ENCODE data around the gene ABAT. TPM values are rescaled to one million over a fixed set of nuclear protein-coding genes. Genes with fewer than 3 reads are reported as not detected.
"Not testable (repeated sequence)": the region's sequence is repeated elsewhere in the genome, so short reads cannot be mapped to it uniquely, and the experiment has no call there.

ABAT gene
- total and polyA plus RNA-seq, 7 donors: 0.55 to 1.7 (median 0.79) TPM

- DNase-seq (no peak), ATAC-seq (no peak)
- no peaks in the 10 kb centered on the region for H3K36me3 ChIP-seq (ENCODE audit: insufficient read depth in 1 of 2, low read depth in 1 of 2)
- intact Hi-C loops (cut with DNase I): no loop called here
- H3K27ac ChIP-seq: no peak overlapping the region
- H3K9me3 ChIP-seq: no peaks in the 10 kb centered on the region
- H3K27me3 ChIP-seq (ENCODE audit: insufficient read depth in 3 of 3, low read length in 2 of 3): no peaks in the 10 kb centered on the region
- WGBS, 3 donors: 82 to 83% (median 82%) methylated on average over 6 of the region's 6 CpGs
- TF ChIP-seq CTCF (IDR thresholded peaks at IDR 0.05): no peak
- no peaks in the 10 kb centered on the region for H3K4me1 ChIP-seq
- no peak overlapping the region for H3K4me3 ChIP-seq
Observed at GRCh38 chr16:8785408-8785807, 111.0 kb downstream of the ABAT start.

GRCh38 chr16:8786316-8786715 lies 111.9 kb downstream of the ABAT start:
- H3K4me3 ChIP-seq; DNase-seq; H3K9me3 ChIP-seq; H3K27me3 ChIP-seq (ENCODE audit: insufficient read depth in 3 of 3, low read length in 2 of 3); H3K27ac ChIP-seq; H3K4me1 ChIP-seq; intact Hi-C loops (cut with DNase I); ATAC-seq; H3K36me3 ChIP-seq (ENCODE audit: insufficient read depth in 1 of 2, low read depth in 1 of 2): not testable (repeated sequence)
- 81 to 82% (median 82%) methylated on average over 11 of the region's 11 CpGs for WGBS, 3 donors

- ATAC-seq (no peak), DNase-seq (no peak)
- Histone ChIP-seq H3K4me3 (no peak overlapping the region), H3K27ac (no peak overlapping the region), H3K9me3 (no peaks in the 10 kb centered on the region), H3K4me1 (no peaks in the 10 kb centered on the region), H3K36me3 (ENCODE audit: insufficient read depth in 1 of 2, low read depth in 1 of 2) (no peaks in the 10 kb centered on the region), H3K27me3 (ENCODE audit: insufficient read depth in 3 of 3, low read length in 2 of 3) (no peaks in the 10 kb centered on the region)
- intact Hi-C loops (cut with DNase I): no loop called here
- TF ChIP-seq CTCF (IDR thresholded peaks at IDR 0.05): no peak
- 69 to 81% (median 70%) methylated on average over 8 of the region's 8 CpGs for WGBS, 3 donors
Observed at GRCh38 chr16:8788578-8789172, 114.3 kb downstream of the ABAT start.

- H3K27me3 ChIP-seq (ENCODE audit: insufficient read depth in 3 of 3, low read length in 2 of 3): no peaks in the 10 kb centered on the region
- ATAC-seq (no peak), DNase-seq (no peak)
- intact Hi-C loops (cut with DNase I): loop anchor here (1.0 to 10.0 kb wide), 8 partner anchors 72 to 1947 kb away; partner anchors contain the start of genes ABAT (in 1 of the 2), CARHSP1 (in 1 of the 2), LITAFD (in 1 of the 2) and METTL22 (in 1 of the 2)
- no peaks in the 10 kb centered on the region for H3K9me3 ChIP-seq
- H3K36me3 ChIP-seq (ENCODE audit: insufficient read depth in 1 of 2, low read depth in 1 of 2): peaks cover 0 to 4% of the 10 kb centered on the region in 2 donors
- H3K27ac ChIP-seq: no peak overlapping the region
- WGBS, 3 donors: 88 to 93% (median 88%) methylated on average over 8 of the region's 8 CpGs
- H3K4me3 ChIP-seq: no peak overlapping the region
- peak; percentile 16 for TF ChIP-seq CTCF (IDR thresholded peaks at IDR 0.05)
- peaks cover 22% of the 10 kb centered on the region for H3K4me1 ChIP-seq
Observed at GRCh38 chr16:8795091-8795490, 120.7 kb downstream of the ABAT start.

- intact Hi-C loops (cut with DNase I): loop anchor here (1.0 to 10.0 kb wide), 8 partner anchors 71 to 1946 kb away; partner anchors contain the start of genes ABAT (in 1 of the 2), CARHSP1 (in 1 of the 2), LITAFD (in 1 of the 2) and METTL22 (in 1 of the 2)
- Histone ChIP-seq H3K27me3 (ENCODE audit: insufficient read depth in 3 of 3, low read length in 2 of 3) (no peaks in the 10 kb centered on the region), H3K36me3 (ENCODE audit: insufficient read depth in 1 of 2, low read depth in 1 of 2) (peaks cover 0 to 7% of the 10 kb centered on the region in 2 donors), H3K4me3 (no peak overlapping the region), H3K27ac (no peak overlapping the region), H3K9me3 (no peaks in the 10 kb centered on the region), H3K4me1 (peaks cover 22% of the 10 kb centered on the region)
- 89 to 93% (median 90%) methylated on average over 10 of the region's 10 CpGs for WGBS, 3 donors
- DNase-seq (no peak), ATAC-seq (no peak)
- TF ChIP-seq CTCF (IDR thresholded peaks at IDR 0.05): no peak
Observed at GRCh38 chr16:8795818-8796217, 121.4 kb downstream of the ABAT start.
